D721Med (cell line): Measurements from ENCODE around the gene PHKG2.

Source experiments
- DNase-seq: peaks from one replicate; pipeline ENCODE4 v3.0.0; 2011; ENCODE audit warnings: low spot score; ENCODE audit not compliant: insufficient read length
- FAIRE-seq: peaks from 2 replicates; lab custom pipeline; 2011; peaks lifted over from hg19 to GRCh38; lab: Jason Lieb, UNC
- CTCF ChIP-seq: IDR thresholded peaks from 2 replicates; pipeline ENCODE4 v1.5.1; 2012; ENCODE audit warnings: mild to moderate bottlenecking, control low read depth; ENCODE audit not compliant: insufficient read depth; ENCODE audit errors: missing control alignments

PHKG2 gene

GRCh38 chr16:30762991-30763725, 14.9 kb downstream of the PHKG2 start:
- no peak for FAIRE-seq
- no peak for TF ChIP-seq CTCF
- no peak for DNase-seq

- TF ChIP-seq CTCF: no peak
- FAIRE-seq (no peak), DNase-seq (no peak)
Observed at GRCh38 chr16:30764086-30764485, 15.9 kb downstream of the PHKG2 start.

GRCh38 chr16:30764816-30765465, 16.7 kb downstream of the PHKG2 start:
- DNase-seq (no peak), FAIRE-seq (no peak)
- no peak for TF ChIP-seq CTCF

GRCh38 chr16:30766206-30766932, 18.1 kb downstream of the PHKG2 start:
- DNase-seq (no peak), FAIRE-seq (no peak)
- no peak for TF ChIP-seq CTCF

GRCh38 chr16:30766933-30767284, 18.7 kb downstream of the PHKG2 start:
- DNase-seq (no peak), FAIRE-seq (no peak)
- no peak for TF ChIP-seq CTCF

- no peak for DNase-seq
- no peak for FAIRE-seq
- no peak for TF ChIP-seq CTCF
Observed at GRCh38 chr16:30767767-30768465, 19.7 kb downstream of the PHKG2 start.
